Activated CD8-positive, alpha-beta memory T cell treated with anti-CD3 and anti-CD28 coated beads, Interleukin-2, amount 50 U/mL, for 24 hours (primary cell): ENCODE measurements around the gene OPALIN.

Source experiments
- DNase-seq: peaks from one replicate; pipeline ENCODE4 v3.0.0-alpha.2; 2020; ENCODE audit errors: extremely low read depth

OPALIN gene

DNA sequence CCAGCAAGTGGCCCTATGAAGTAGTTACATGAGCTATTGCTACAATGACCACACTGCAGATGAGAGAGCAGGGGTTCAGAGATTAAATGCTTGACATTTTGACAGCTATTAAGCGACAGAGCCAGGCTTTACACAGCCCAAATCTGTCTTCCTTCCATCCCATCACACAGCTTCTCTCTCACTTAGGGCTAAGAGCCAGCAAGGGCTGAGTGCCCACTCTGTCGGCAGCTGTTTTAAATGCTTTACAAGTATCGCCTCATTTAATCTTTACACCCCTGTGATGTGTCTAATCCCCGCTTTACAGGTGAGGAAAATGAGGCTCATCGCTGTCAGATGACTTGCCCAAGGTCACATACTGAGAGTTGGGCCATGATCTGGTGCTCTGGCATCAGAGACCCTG lies 15.2 kb upstream of the OPALIN start:
- DNase-seq = no peak

- no peak for DNase-seq
These were observed 12.6 kb upstream of the OPALIN start for GRCh38 chr10:96371356-96371755.

DNA sequence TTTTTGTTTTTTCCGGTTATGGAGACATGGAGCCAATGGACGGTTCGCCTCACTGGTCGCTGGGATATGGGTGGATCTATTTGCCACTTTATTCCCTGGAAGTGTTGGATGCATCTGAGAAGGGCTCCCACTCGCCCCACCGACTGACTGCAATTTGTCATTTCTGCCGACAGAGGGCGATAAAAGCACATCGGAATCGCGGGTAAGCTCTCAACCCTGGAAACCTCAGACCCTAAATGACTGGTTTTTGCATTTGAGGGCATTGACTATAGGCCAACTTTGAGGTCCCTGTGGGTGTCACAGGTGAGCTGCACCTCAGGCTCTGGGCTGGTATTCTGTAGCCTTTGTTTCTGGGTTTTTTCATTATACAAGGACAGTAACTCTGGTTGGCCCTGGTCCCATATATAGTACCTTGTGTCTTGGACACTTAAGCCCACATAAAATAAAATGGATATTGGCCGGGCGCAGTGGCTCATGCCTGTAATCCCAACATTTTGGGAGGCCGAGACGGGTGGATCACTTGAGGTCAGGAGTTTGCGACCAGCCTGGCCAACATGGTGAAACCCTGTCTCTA lies 11.9 kb upstream of the OPALIN start:
- DNase-seq = no peak

GRCh38 chr10:96369890-96370583 lies 11.2 kb upstream of the OPALIN start:
- DNase-seq = no peak

- no peak for DNase-seq
These were observed 10.2 kb upstream of the OPALIN start for GRCh38 chr10:96368971-96369370.

DNA sequence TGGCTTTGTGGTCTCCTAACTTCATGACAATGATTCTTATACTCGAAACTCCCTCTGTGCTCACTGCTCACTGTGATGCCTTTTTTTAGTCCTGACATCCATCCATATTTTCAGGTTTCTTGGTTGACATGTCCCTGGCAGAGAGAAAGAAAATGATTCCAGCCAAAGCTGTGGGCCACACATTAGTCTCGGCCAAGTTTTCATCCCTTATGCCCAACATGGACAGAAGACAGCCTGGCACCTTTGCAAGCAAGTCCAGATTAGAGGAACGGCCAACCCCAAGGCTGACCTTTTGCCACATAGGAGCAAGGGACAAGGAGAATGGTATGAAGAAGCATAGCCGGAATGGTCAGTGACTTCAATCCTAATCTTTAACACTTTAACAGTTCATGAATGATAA lies 8.7 kb upstream of the OPALIN start:
- no peak for DNase-seq

DNA sequence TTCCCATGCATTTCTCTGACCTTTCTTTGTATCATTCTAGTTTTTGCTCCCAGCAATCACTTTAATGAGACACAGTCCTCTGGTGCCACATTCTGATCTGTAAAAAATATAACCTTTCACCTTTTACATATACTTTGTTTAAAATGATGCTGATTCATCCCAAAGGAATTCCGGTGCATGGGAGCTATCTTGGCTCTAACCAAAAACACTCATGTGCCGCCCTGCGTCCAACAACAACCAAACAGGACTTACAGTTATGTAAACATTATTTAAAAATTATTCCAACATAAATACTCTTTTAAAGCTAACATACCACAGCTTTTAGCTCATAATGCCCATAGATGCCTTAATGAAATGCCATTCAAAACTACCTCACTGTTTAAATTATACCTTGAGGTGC lies 7.7 kb upstream of the OPALIN start:
- DNase-seq = no peak

DNA sequence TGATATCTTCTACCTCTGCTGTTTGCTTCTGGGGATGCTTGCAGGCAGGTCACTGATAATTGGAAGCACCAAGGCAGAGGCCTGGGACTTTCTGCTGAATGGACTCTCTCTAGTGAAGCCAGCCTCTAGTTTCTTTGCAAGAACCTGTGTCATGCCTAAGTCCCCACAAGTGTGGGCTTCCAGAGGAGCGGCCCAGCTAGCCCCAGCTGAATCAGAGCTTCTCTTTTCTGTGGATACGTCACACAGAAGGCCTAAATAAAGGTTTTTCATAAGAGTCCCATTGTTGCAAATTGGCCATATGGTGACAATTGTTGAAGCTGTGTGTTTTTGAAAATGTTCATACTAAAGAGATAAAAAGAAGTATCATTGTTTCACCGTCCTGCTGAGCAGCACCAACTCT lies 6.8 kb upstream of the OPALIN start:
- DNase-seq = no peak

GRCh38 chr10:96360766-96361165 lies 2.0 kb upstream of the OPALIN start:
- DNase-seq = no peak

DNA sequence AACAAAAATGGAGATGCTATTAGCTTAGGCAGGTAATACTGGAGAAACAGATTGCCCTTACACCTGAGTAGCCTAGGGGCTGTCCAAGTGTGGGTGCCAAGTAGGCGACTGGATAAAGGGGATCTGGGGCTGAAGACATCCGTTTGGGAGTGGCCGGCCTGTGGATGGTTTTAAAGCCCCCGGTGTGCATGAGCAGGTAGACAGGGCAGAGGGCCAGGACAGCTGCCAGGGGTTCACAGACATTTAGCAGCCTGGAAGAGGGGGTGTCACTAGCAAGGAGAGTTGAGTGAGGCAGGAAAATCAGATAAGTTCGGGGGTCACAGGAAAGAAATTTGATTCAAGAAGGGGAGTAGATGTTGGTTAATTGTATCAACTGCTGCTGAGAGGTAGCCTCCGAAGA lies 1.5 kb upstream of the OPALIN start:
- DNase-seq = no peak

- DNase-seq = no peak
These were observed 814 bp upstream of the OPALIN start for GRCh38 chr10:96359616-96360015.

GRCh38 chr10:96357038-96357620 lies 1.7 kb downstream of the OPALIN start:
- DNase-seq = no peak

DNA sequence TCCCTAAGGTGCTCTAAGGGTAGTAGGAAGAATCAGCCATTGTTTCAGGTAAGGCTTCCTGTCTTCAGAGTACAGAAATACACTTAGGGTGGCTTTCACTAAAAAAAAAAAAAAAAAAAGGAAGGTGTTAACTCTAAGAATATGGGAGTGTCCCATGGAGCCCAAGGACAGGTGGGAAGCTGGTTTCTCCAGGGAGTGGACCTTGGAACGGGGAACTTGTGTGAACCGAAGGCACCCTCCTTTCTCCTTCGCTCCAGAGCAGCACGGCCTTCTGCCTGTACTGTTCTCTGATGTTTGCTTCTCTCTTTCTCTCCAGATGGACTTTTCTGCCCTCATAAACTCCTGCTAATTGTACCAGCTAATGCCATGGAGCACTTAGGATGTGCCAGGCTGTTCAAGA lies 6.2 kb downstream of the OPALIN start:
- DNase-seq = no peak

DNA sequence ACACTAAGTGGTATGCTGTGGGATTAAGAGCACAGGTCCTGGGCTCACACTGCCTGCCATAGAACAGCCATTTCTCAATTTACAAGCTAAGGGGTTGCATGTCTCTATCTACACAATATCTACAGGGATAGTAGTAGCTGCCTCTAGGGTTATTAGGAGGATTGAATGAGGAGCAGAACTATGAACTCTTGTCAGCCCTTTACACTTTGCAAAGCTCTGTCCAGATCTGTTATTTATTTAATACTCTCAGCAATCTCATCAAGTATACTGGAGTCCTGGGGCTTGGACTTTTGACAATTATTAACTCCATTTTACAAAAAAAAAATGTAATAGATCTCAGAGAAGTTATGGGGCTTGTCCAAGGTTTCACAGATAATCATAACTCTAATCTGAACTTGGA lies 6.8 kb downstream of the OPALIN start:
- DNase-seq = no peak

GRCh38 chr10:96346295-96346694 lies 12.5 kb downstream of the OPALIN start:
- no peak for DNase-seq

DNA sequence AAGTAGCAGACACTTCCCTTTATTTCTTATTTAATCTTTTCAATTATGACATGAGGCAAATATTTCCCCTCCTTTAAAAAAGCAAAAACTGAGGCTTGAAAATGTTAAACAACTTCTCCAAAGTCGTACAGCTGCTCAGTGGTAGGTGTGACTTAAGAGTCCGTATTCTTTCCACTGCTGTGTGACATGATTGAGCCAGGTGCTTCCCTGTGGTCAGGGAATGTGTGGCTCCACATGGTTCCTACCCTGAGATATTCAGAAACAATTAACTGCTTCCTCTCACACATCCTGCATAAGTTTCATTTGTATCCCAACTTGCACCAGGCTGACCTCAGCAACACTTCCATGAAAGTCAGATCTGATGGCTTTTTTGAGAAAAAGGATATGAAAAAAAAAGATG lies 13.6 kb downstream of the OPALIN start:
- DNase-seq = no peak

GRCh38 chr10:96344178-96344577 lies 14.6 kb downstream of the OPALIN start:
- DNase-seq = no peak

DNA sequence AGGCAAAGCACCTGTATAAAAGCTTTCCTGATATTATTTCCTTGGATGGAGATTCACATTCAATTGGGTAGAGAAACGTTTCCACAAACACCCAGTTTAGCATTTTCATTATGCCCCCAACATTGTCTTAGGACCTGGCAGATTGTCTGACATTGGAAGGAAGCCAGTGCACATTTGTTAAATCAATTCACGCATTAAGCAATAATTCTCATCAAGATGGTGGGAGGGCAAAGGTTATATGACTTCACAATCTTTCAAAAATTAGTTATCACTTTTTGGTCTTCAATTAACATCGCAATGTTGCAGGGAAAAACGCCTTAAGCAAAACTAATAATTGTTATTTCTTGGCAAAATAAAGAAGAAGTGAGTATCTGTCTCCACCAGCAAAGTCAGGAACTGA lies 16.4 kb downstream of the OPALIN start:
- no peak for DNase-seq

GRCh38 chr10:96341219-96342182 lies 17.3 kb downstream of the OPALIN start:
- no peak for DNase-seq

- DNase-seq = no peak
These were observed 18.6 kb downstream of the OPALIN start for GRCh38 chr10:96339956-96340904.

DNA sequence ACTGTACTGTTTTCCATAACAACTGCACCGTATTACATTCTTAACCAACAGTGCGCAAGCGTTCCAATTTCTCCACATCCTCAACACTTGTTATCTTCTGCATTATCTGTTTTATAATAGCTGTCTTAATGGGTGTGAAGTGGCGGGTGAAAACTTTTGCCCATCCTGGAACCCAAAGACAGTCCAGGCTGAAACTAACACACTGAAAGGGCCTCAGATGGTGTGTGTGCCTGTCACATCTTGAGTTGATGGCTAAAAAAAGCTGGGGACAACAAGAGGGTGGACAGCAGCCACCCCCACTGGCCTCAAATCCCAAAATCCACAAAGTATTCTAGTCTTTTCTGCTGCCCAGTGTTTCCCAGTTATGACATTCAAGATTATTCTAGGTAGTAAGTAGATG lies 19.4 kb downstream of the OPALIN start:
- no peak for DNase-seq
